ENCODE data around the gene NLE1.

NLE1 gene

DNA sequence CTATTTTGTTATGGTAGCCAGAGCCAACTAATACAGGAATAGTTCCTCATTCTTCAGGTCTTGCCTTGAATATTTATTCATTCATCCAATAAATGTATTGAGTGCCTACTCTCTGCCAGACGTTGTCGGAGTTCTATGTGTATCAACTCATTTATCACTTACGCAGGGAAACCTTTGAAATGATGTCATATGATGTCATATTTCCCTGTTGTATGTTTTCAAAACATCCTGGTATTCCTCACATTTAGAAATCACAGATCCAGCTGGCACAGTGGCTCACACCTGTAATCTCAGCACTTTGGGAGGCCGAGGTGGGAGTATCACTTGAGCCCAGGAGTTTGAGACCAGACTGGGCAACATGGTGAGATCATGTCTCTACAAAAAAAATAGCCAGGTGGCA is 2.7 kb upstream of the NLE1 start:
- H3K4me3 ChIP-seq (ENCODE audit: low read depth, low read length) = no peak overlapping the region
- no peak for DNase-seq (ENCODE audit: low read depth)
- TF ChIP-seq CTCF (IDR thresholded peaks at IDR 0.05; ENCODE audit: insufficient read depth, low read depth, low read length, missing control alignments) = no peak

DNA sequence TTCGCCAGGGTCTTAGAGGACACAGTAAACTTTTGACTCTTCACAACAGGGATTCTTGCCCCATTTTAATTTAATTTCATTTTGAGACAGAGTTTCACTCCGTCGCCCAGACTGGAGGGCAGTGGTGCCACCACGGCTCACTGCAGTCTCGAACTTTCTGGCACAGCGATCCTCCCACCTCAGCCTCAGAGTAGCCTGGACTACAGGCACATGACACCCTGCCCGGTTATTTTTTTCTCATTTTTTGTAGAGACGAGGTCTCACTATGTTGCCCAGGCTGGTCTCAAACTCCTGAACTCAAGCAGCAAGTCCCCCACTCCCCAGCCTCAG is 329 bp upstream of the NLE1 start:
- TF ChIP-seq CTCF (IDR thresholded peaks at IDR 0.05; ENCODE audit: insufficient read depth, low read depth, low read length, missing control alignments) = no peak
- H3K4me3 ChIP-seq (ENCODE audit: low read depth, low read length) = peak overlapping the region; percentile 96; the same call in 1 of the 2 replicates
- no peak for DNase-seq (ENCODE audit: low read depth)

DNA sequence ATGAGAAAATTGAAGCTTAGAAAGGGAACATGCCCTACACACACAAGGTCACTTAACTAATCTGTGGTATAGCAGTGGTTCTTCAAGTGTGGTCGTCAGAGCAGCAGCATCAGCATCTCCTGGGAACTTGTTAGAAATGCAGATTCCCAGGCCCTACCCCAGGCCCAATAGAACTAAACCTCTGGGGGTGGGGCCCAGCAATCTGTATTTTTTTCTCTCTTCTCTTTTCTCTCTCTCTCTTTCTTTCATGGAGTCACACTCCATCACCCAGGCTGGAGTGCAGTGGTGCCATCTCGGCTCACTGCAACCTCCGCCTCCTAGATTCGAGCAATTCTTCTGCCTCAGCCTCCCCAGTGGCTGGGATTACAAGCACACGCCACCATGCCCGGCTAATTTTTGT is 3.9 kb downstream of the NLE1 start:
- no peak for DNase-seq (ENCODE audit: low read depth)
- TF ChIP-seq CTCF (IDR thresholded peaks at IDR 0.05; ENCODE audit: insufficient read depth, low read depth, low read length, missing control alignments) = no peak
- no peak overlapping the region for H3K4me3 ChIP-seq (ENCODE audit: low read depth, low read length)

- no peak overlapping the region for H3K4me3 ChIP-seq (ENCODE audit: low read depth, low read length)
- TF ChIP-seq CTCF (IDR thresholded peaks at IDR 0.05; ENCODE audit: insufficient read depth, low read depth, low read length, missing control alignments) = no peak
- no peak for DNase-seq (ENCODE audit: low read depth)
Measured at GRCh38 chr17:35135322-35135721, 6.8 kb downstream of the NLE1 start.

DNA sequence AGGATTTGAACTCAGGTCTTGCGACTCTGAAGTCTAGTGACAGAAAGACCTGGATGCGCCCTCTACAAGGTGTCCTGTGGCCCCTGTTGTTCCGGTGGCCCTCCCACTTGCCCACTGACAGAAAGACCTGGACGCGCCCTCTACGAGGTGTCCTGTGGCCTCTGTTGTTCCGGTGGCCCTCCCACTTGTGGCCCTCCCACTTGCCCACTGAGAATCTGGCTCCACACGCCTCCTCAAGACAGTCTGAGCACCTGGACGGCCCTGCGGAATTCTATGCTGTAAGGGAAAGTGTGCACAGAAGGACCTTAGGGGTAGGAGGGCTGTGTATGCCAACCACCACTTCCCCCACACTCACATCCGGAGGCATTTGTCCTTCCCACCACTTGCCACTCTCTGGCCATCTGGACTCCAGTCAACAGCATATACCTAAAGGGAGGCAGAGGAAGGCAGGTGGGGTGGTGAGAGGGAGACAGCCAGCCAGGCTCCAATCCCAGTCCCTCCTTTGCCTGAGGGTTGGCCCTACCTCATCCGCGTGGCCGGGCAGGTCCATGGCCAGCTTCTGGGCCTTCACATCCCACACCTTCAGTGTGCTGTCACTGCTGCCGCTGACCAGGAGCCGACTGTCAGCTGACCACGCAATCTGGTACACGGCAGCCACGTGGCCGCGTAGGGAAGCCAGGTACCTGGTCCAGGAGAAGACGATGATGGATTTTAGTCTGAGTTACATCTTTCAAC is 9.1 kb downstream of the NLE1 start:
- no peak for DNase-seq (ENCODE audit: low read depth)
- no peak overlapping the region for H3K4me3 ChIP-seq (ENCODE audit: low read depth, low read length)
- no peak for TF ChIP-seq CTCF (IDR thresholded peaks at IDR 0.05; ENCODE audit: insufficient read depth, low read depth, low read length, missing control alignments)

DNA sequence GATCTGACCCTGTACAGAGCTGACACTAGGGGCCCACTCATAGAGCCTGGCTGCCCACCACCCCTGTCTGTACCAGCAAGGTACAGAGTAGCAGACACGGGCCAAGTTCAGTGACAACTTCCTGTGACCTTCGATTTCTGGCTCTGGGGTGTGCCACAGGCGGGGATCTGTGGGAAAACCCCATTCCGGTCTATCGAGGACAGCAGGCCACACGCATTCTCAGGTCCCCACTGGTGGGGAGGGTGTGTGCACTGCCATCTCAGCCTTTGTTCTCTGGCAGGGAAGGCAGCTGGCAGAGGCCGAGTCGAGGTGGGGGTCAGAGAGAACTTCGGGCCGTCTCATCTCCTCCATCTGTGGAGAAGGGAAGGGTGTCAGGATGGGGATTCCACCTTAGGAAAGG is 10.0 kb downstream of the NLE1 start:
- TF ChIP-seq CTCF (IDR thresholded peaks at IDR 0.05; ENCODE audit: insufficient read depth, low read depth, low read length, missing control alignments) = no peak
- H3K4me3 ChIP-seq (ENCODE audit: low read depth, low read length) = no peak overlapping the region
- DNase-seq (ENCODE audit: low read depth) = no peak

GRCh38 chr17:35130392-35130791 is 11.7 kb downstream of the NLE1 start:
- no peak for DNase-seq (ENCODE audit: low read depth)
- no peak for TF ChIP-seq CTCF (IDR thresholded peaks at IDR 0.05; ENCODE audit: insufficient read depth, low read depth, low read length, missing control alignments)
- no peak overlapping the region for H3K4me3 ChIP-seq (ENCODE audit: low read depth, low read length)

Measured in GM12865 (cell line).